K562 (cell line): ENCODE results near the gene HEATR1.

Source experiments
- CGGBP1 ChIP-seq: fragments of 250-450 bp; sonication (Bioruptor Pico); IDR thresholded peaks from 2 replicates; pipeline ENCODE4 v1.9.0; 2021; ENCODE audit warnings: mild to moderate bottlenecking
- CREB3 ChIP-seq: fragments of 450-650 bp; conservative IDR thresholded peaks from 2 replicates; pipeline ENCODE4 v1.6.1; 2016; ENCODE audit warnings: missing genetic modification characterization, low read depth, mild to moderate bottlenecking, missing compliant biosample characterization, moderate library complexity
- CTCF ChIP-seq, 3 experiments: IDR thresholded peaks in 2 of 3; conservative IDR thresholded peaks in 1 of 3; 2 replicates each; pipeline ENCODE4 v1.5.1; 2011 to 2012; ENCODE audit warnings: low read length in 3 of 3, mild to moderate bottlenecking in 3 of 3, control low read depth in 2 of 3, improper control_type of control experiment in 1 of 3, inconsistent platforms in 1 of 3, low read depth in 1 of 3, mixed read lengths in 1 of 3, moderate library complexity in 1 of 3; ENCODE audit not compliant: insufficient read depth in 2 of 3
- HCFC1 ChIP-seq: IDR thresholded peaks from 2 replicates; pipeline ENCODE4 v1.6.1; 2012; ENCODE audit warnings: low read depth, low read length, improper control_type of control experiment
- LCOR ChIP-seq: sonication (generic); formaldehyde crosslinking; IDR thresholded peaks from 2 replicates; pipeline ENCODE4 v1.8.0; 2022; ENCODE audit warnings: mild to moderate bottlenecking, missing genetic modification reagents
- MAX ChIP-seq: sonication (generic); formaldehyde crosslinking; IDR thresholded peaks from 2 replicates; pipeline ENCODE4 v1.9.0; 2022; ENCODE audit warnings: mild to moderate bottlenecking, missing genetic modification reagents
- MTF1 ChIP-seq: fragments of 250-450 bp; sonication (Bioruptor Pico); IDR thresholded peaks from 2 replicates; pipeline ENCODE4 v1.9.0; 2021; ENCODE audit warnings: moderate library complexity, mild to moderate bottlenecking, inconsistent platforms, borderline replicate concordance
- NFATC3 ChIP-seq: fragments of 450-650 bp; IDR thresholded peaks from 2 replicates; pipeline ENCODE4 v1.6.1; 2017; ENCODE audit warnings: mild to moderate bottlenecking
- RCOR1 ChIP-seq, 2 experiments: IDR thresholded peaks; 2 replicates each; pipeline ENCODE4 v1.6.1; 2012; ENCODE audit warnings: low read depth in 2 of 2, low read length in 2 of 2, borderline replicate concordance in 1 of 2, improper control_type of control experiment in 1 of 2
- SMAD4 ChIP-seq: fragments of 250-450 bp; sonication (Bioruptor Pico); conservative IDR thresholded peaks from 2 replicates; pipeline ENCODE4 v1.8.0; 2021; ENCODE audit warnings: inconsistent platforms, mild to moderate bottlenecking, moderate library complexity
- TAF1 ChIP-seq: IDR thresholded peaks from 2 replicates; pipeline ENCODE4 v1.6.1; 2011; ENCODE audit warnings: mild to moderate bottlenecking, low read length, moderate library complexity; ENCODE audit not compliant: insufficient read depth, control insufficient read depth, severe bottlenecking; ENCODE audit errors: extremely low read depth
- ZNF644 ChIP-seq: fragments of 200-800 bp; sonication (Bioruptor generic); IDR thresholded peaks from 2 replicates; pipeline ENCODE4 v1.6.1; 2016; ENCODE audit warnings: low read depth, missing genetic modification characterization, missing compliant biosample characterization

- TF ChIP-seq HCFC1, result no peak
- no peak for TF ChIP-seq CTCF (IDR thresholded peaks at IDR 0.05 in 2 of 3, conservative IDR thresholded peaks at IDR 0.05 in 1 of 3; ENCODE audit: insufficient read depth in 2 of 3, low read depth in 1 of 3, low read length in 3 of 3)
- no peak for TF ChIP-seq RCOR1 (IDR thresholded peaks at IDR 0.05; ENCODE audit: borderline replicate concordance in 1 of 2, low read depth in 2 of 2, low read length in 2 of 2)
- TF ChIP-seq MAX (CRISPR knock-in tag), result no peak
- TF ChIP-seq MTF1 (CRISPR knock-in tag), result no peak
- TF ChIP-seq CGGBP1 (CRISPR knock-in tag), result no peak
- TF ChIP-seq NFATC3, result no peak
- TF ChIP-seq TAF1, result no peak
- no peak for TF ChIP-seq CREB3 (tag)
- no peak for TF ChIP-seq LCOR (CRISPR knock-in tag)
- no peak for TF ChIP-seq ZNF644 (tag)
- TF ChIP-seq SMAD4 (CRISPR knock-in tag), result no peak
Observed at GRCh38 chr1:236612349-236612748, 8.0 kb upstream of the HEATR1 start.
